Measurements from ENCODE around the gene PIP4K2C. TPM values are rescaled to one million over a fixed set of nuclear protein-coding genes. Genes with fewer than 3 reads are reported as not detected.
A peak's percentile ranks its signal among the peaks of the same experiment; 100 is the strongest.

PIP4K2C gene
- total and polyA plus RNA-seq, 2 of the 4 experiments (the other 2 are of a cell fraction): 12.5 to 23.1 TPM

DNA sequence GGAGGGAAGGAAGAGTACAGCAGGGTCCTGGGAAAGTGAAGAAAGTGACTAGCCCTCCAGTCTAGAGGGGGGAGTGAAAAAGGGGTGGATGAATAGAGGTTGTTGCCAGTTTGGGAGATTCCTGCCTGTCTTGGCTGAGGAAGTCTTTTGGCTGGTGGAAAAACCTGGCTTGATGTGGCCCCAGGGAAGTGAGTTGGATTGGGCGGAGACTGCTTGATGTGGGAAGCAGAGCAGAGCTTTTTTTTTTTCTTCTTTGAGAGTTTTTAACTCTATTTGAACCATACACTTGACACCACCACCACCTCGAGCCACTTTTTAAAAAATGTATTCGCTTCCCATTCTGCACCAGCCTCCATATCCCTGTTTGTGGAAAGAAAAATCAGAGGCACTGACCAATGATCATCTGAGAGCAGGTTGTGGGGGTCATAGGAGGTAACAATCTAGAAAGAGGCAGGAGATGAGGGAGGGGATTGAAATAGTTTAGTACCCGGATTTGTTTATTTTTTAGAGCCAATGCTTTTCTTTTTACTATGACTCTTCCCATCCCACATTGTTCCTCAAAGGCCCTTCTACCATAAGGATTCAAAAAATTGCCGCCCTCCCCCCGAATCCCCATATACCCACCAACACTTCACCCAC lies 12.9 kb downstream of the PIP4K2C start:
- DNase-seq (peak; percentile 39), ATAC-seq (ENCODE audit: low read depth) (peak; percentile 19; the same call in 1 of the 2 replicates)
- intact Hi-C loops (cut with micrococcal nuclease) (no loop called here), dilution Hi-C loops (cut with HindIII; ENCODE audit: low sequenced_read_pairs, unreplicated experiment) (no loop called here), in situ Hi-C loops (cut with MboI; ENCODE audit: low sequenced_read_pairs) (no loop called here)
- H4K20me1 ChIP-seq (ENCODE audit: insufficient read depth, low read length): no peaks in the 10 kb centered on the region
- H2BK15ac ChIP-seq (ENCODE audit: low read depth, low read length): no peak overlapping the region
- no peak overlapping the region for H2BK20ac ChIP-seq (ENCODE audit: low read depth, low read length)
- H4K8ac ChIP-seq (ENCODE audit: low read depth in 2 of 2, low read length in 2 of 2): peak overlapping the region; percentile 75 to 100
- no peak overlapping the region for H2BK5ac ChIP-seq (ENCODE audit: low read depth, low read length, poor library complexity, severe bottlenecking)
- POLR2A ChIA-PET (ENCODE audit: unreplicated experiment): interaction anchor here (0.5 to 0.6 kb wide), 3 partner anchors 27 to 86 kb away, joined by 3 to 6 read pairs (median 5); no protein-coding TSS in a partner anchor
- H2AK9ac ChIP-seq (replicated peaks; ENCODE audit: low read depth, low read length, poor library complexity): peak overlapping the region; percentile 89
- H3K4ac ChIP-seq (ENCODE audit: low read depth, low read length): peak overlapping the region; percentile 95
- peaks cover 11% of the 10 kb centered on the region for H3K4me1 ChIP-seq (ENCODE audit: control insufficient read depth, insufficient read depth, low read length)
- peak overlapping the region; percentile 45; the same call in 1 of the 2 replicates for H2AK5ac ChIP-seq (ENCODE audit: low read depth, low read length)
- H3K9me1 ChIP-seq (ENCODE audit: insufficient read depth, low read length): peaks cover 10% of the 10 kb centered on the region; the same call in 1 of the 2 replicates
- H3K79me1 ChIP-seq (ENCODE audit: low read depth in 1 of 2, low read length in 2 of 2): peaks cover 9 to 19% of the 10 kb centered on the region in 2 experiments
- peaks cover 20% of the 10 kb centered on the region for H3K36me3 ChIP-seq (ENCODE audit: control insufficient read depth, insufficient read depth, low read length)
- H3K23ac ChIP-seq (ENCODE audit: low read depth, low read length): peak overlapping the region; percentile 99; the same call in 1 of the 2 replicates
- no CpG with 5 or more reads among the region's 6 CpGs for WGBS, 2 experiments (ENCODE audit: extremely low coverage in 2 of 2, insufficient read length in 1 of 2)
- H3K56ac ChIP-seq (ENCODE audit: extremely low read depth, insufficient read depth, low read length): no peak overlapping the region
- peak overlapping the region; percentile 85 for H3K9ac ChIP-seq (ENCODE audit: low read depth, low read length)
- no TSS peak for BruUV-seq (replicated peaks)
- peak overlapping the region; percentile 100 for H4K5ac ChIP-seq (ENCODE audit: low read depth, low read length)
- H3K27me3 ChIP-seq (ENCODE audit: control insufficient read depth, insufficient read depth, low read length): no peaks in the 10 kb centered on the region
- H2AFZ ChIP-seq (replicated peaks; ENCODE audit: low read length, poor library complexity): peak overlapping the region; percentile 99
- peak overlapping the region; percentile 92; the same call in 1 of the 2 replicates for H2BK120ac ChIP-seq (ENCODE audit: low read depth, low read length)
- no peaks in the 10 kb centered on the region for H3K9me3 ChIP-seq (ENCODE audit: control insufficient read depth, insufficient read depth, low read length)
- no peak for TF ChIP-seq RAD21 (IDR thresholded peaks at IDR 0.05; ENCODE audit: low read length)
- TF ChIP-seq MXI1 (IDR thresholded peaks at IDR 0.05; ENCODE audit: borderline replicate concordance, low read depth, low read length): no peak
- TF ChIP-seq RFX5 (IDR thresholded peaks at IDR 0.05; ENCODE audit: low read depth, low read length): no peak
- no peak for TF ChIP-seq CHD1 (IDR thresholded peaks at IDR 0.05; ENCODE audit: low read depth, low read length)
- no peak for TF ChIP-seq NFE2L2 (IDR thresholded peaks at IDR 0.05; ENCODE audit: low read depth, low read length)
- TF ChIP-seq POLR2A (IDR thresholded peaks at IDR 0.05; ENCODE audit: low read depth, low read length): no peak
- TF ChIP-seq, protein P1, sequence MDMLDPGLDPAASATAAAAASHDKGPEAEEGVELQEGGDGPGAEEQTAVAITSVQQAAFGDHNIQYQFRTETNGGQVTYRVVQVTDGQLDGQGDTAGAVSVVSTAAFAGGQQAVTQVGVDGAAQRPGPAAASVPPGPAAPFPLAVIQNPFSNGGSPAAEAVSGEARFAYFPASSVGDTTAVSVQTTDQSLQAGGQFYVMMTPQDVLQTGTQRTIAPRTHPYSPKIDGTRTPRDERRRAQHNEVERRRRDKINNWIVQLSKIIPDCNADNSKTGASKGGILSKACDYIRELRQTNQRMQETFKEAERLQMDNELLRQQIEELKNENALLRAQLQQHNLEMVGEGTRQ (IDR thresholded peaks at IDR 0.05; ENCODE audit: low read depth, low read length): no peak
- TF ChIP-seq BHLHE40 (IDR thresholded peaks at IDR 0.05; ENCODE audit: low read depth, low read length): no peak
- TF ChIP-seq CEBPB (IDR thresholded peaks at IDR 0.05; ENCODE audit: low read depth, low read length): no peak
- TF ChIP-seq FOS (IDR thresholded peaks at IDR 0.05; ENCODE audit: low read depth, low read length): no peak
- no peak for TF ChIP-seq MAZ (IDR thresholded peaks at IDR 0.05; ENCODE audit: borderline replicate concordance, low read depth, low read length)
- TF ChIP-seq ELK1 (IDR thresholded peaks at IDR 0.05; ENCODE audit: borderline replicate concordance, low read depth, low read length): no peak
- no peak for TF ChIP-seq SMC3 (IDR thresholded peaks at IDR 0.05; ENCODE audit: low read depth, low read length)
- H3K4me2 ChIP-seq (ENCODE audit: low read depth, low read length): peak overlapping the region; percentile 99
- peak overlapping the region; percentile 93 for H3K4me3 ChIP-seq (ENCODE audit: insufficient read depth, low read depth, low read length)
- H4K91ac ChIP-seq (ENCODE audit: insufficient read depth, low read depth, low read length): peak overlapping the region; percentile 90
- CTCF ChIA-PET: interaction anchor here (0.6 kb wide), 1 partner anchor 72 kb away, joined by 3 read pairs; no protein-coding TSS in a partner anchor
- H3K14ac ChIP-seq (replicated peaks; ENCODE audit: low read depth, low read length): peak overlapping the region; percentile 99
- peak overlapping the region; percentile 99; the same call in 1 of the 2 replicates for H3K18ac ChIP-seq (ENCODE audit: low read depth, low read length)
- H3K27ac ChIP-seq (ENCODE audit: insufficient read depth, low read length): peak overlapping the region; percentile 85

All from IMR-90 (cell line).